Measurements from ENCODE around the gene PTCD1. TPM values are rescaled to one million over a fixed set of nuclear protein-coding genes. Genes with fewer than 3 reads are reported as not detected.
"Not testable (repeated sequence)": the region's sequence is repeated elsewhere in the genome, so short reads cannot be mapped to it uniquely, and the experiment has no call there.

The PTCD1 gene
- total and polyA plus RNA-seq, 2 experiments from 2014 or later = 12.2 to 13.4 TPM

- Mint-ChIP-seq H3K9me3 (no peaks in the 10 kb centered on the region), H3K4me1 (peaks cover 3% of the 10 kb centered on the region; the same call in 1 of the 3 replicates), H3K27me3 (ENCODE audit: insufficient read depth, low read depth, poor library complexity) (peaks cover 12% of the 10 kb centered on the region), H3K4me3 (no peak overlapping the region), H3K27ac (no peak overlapping the region), H3K36me3 (ENCODE audit: low read depth) (peaks cover 25% of the 10 kb centered on the region)
- no peak for ATAC-seq
- H3K9me2 ChIP-seq (ENCODE audit: insufficient read depth) = no peaks in the 10 kb centered on the region
- H3K4me2 ChIP-seq = no peak overlapping the region
- no peak for DNase-seq (ENCODE audit: low spot score)
- no peaks in the 10 kb centered on the region for H3K36me3 ChIP-seq (ENCODE audit: insufficient read depth)
- no peak overlapping the region for H3K4me3 ChIP-seq
- H3K27me3 ChIP-seq (ENCODE audit: insufficient read depth) = no peaks in the 10 kb centered on the region
- 0 out of 2 replicates have a peak, but pooled peaks cover 3% of the 10 kb centered on the region for H3K79me2 ChIP-seq (replicated peaks; ENCODE audit: insufficient read depth)
- H3F3A ChIP-seq (replicated peaks; ENCODE audit: low read depth) = peaks cover 12% of the 10 kb centered on the region; the same call in 1 of the 2 replicates
- H2AFZ ChIP-seq = no peak overlapping the region
- no peaks in the 10 kb centered on the region; the same call in 1 of the 2 replicates for H4K20me1 ChIP-seq (replicated peaks; ENCODE audit: insufficient read depth)
- H3K4me1 ChIP-seq (ENCODE audit: insufficient read depth) = no peaks in the 10 kb centered on the region
- H3K27ac ChIP-seq (ENCODE audit: low read depth) = no peak overlapping the region
- TF ChIP-seq ZNF331 (CRISPR knock-in tag; IDR thresholded peaks at IDR 0.05; ENCODE audit: low read depth) = no peak
- no peak for TF ChIP-seq JUNB (IDR thresholded peaks at IDR 0.05; ENCODE audit: unreplicated experiment)
- no peak for TF ChIP-seq ZNF114 (CRISPR knock-in tag; IDR thresholded peaks at IDR 0.05)
- TF ChIP-seq ETS1 (IDR thresholded peaks at IDR 0.05) = no peak
- TF ChIP-seq CREB1 (CRISPR knock-in tag; IDR thresholded peaks at IDR 0.05; ENCODE audit: low read depth) = no peak
- no peak for TF ChIP-seq CTCF (conservative IDR thresholded peaks at IDR 0.05; ENCODE audit: low read depth in 2 of 2)
- TF ChIP-seq EZH2phosphoT487 (IDR thresholded peaks at IDR 0.05; ENCODE audit: unreplicated experiment) = no peak
- no peak for TF ChIP-seq STAT1 (IDR thresholded peaks at IDR 0.05; ENCODE audit: unreplicated experiment)
- no peak for TF ChIP-seq NANOG (IDR thresholded peaks at IDR 0.05; ENCODE audit: borderline replicate concordance)
- TF ChIP-seq POLR2AphosphoS5 (IDR thresholded peaks at IDR 0.05; ENCODE audit: low read depth) = no peak
- TF ChIP-seq EZH2 (IDR thresholded peaks at IDR 0.05; ENCODE audit: low read depth, unreplicated experiment) = no peak
These were observed 50.7 kb downstream of the PTCD1 start for GRCh38 chr7:99387912-99388311.

- H3K9me2 ChIP-seq (ENCODE audit: insufficient read depth); H3K4me1 ChIP-seq (ENCODE audit: insufficient read depth); H3K4me1 Mint-ChIP-seq; H3K79me2 ChIP-seq (replicated peaks; ENCODE audit: insufficient read depth); H3K27ac ChIP-seq (ENCODE audit: low read depth); H3K4me3 ChIP-seq; H4K20me1 ChIP-seq (replicated peaks; ENCODE audit: insufficient read depth); H2AFZ ChIP-seq; H3K27me3 Mint-ChIP-seq (ENCODE audit: insufficient read depth, low read depth, poor library complexity); H3K4me3 Mint-ChIP-seq; H3K27ac Mint-ChIP-seq; H3F3A ChIP-seq (replicated peaks; ENCODE audit: low read depth); DNase-seq (ENCODE audit: low spot score); H3K36me3 ChIP-seq (ENCODE audit: insufficient read depth); H3K27me3 ChIP-seq (ENCODE audit: insufficient read depth); H3K4me2 ChIP-seq; ATAC-seq; H3K9me3 Mint-ChIP-seq: not testable (repeated sequence)
- H3K36me3 Mint-ChIP-seq (ENCODE audit: low read depth) = peaks cover 25% of the 10 kb centered on the region
These were observed 51.4 kb downstream of the PTCD1 start for GRCh38 chr7:99387239-99387635.

Measured in GM23338 (cell line).